HCT116 (cell line): ENCODE measurements around the gene SUGP2. TPM values are rescaled to one million over a fixed set of nuclear protein-coding genes. Genes with fewer than 3 reads are reported as not detected.

Experiments used
- ATAC-seq: fragments of 200-7000 bp; cut with Tn5 transposase; 2 replicates; pipeline ENCODE4 v1.9.1; 2020; ENCODE audit warnings: mild to moderate bottlenecking, moderate library complexity
- BruUV-seq: library from RNA; stranded (reverse); fragments of 400-500 nt; replicated peaks from 2 replicates; lab custom pipeline; 2021; lab: Mats Ljungman, UMichigan
- CTCF ChIA-PET: fragments of 300-600 bp; sonication (Branson Sonifier 250); formaldehyde crosslinking; loops from one replicate; lab custom pipeline; 2021; ENCODE audit warnings: antibody characterized with exemption; lab: Charles Lee
- POLR2A ChIA-PET: fragments of 300-600, 350-600 bp; sonication (Branson Sonifier 250); formaldehyde crosslinking; loops from one replicate; lab custom pipeline; 2021; ENCODE audit warnings: antibody characterized with exemption; lab: Charles Lee
- RAD21 ChIA-PET, 2 experiments: fragments of 300-600 bp; sonication (Branson Sonifier 250); formaldehyde crosslinking; loops; one replicate each; lab custom pipeline; 2023; ENCODE audit warnings: low total read pairs in 2 of 2; ENCODE audit not compliant: uncharacterized antibody in 2 of 2, unreplicated experiment in 2 of 2, low non-redundant PET in 1 of 2; lab: Charles Lee
- DNase-seq: peaks from one replicate; pipeline ENCODE4 v3.0.0-alpha.2; 2010; ENCODE audit warnings: low read depth, low spot score
- H2AFZ ChIP-seq: fragments of 200-600 bp; shearing (Covaris generic), sonication (generic); 2 replicates; pipeline ENCODE4 v1.6.1; 2017; ENCODE audit warnings: low read depth, mixed run types, mixed read lengths, antibody characterized with exemption, low read length; ENCODE audit not compliant: poor library complexity, severe bottlenecking
- H3K27ac ChIP-seq: 2 replicates; pipeline ENCODE4 v1.5.1; 2012; ENCODE audit warnings: low read depth, low read length
- H3K27me3 ChIP-seq: fragments of 200-600 bp; sonication (generic); 2 replicates; pipeline ENCODE4 v1.6.1; 2016; ENCODE audit warnings: mixed run types, low read length, mixed read lengths; ENCODE audit not compliant: insufficient read depth
- H3K36me3 ChIP-seq, 2 experiments: fragments of 200-500 bp in 1 of 2; fragments of 200-600 bp in 1 of 2; sonication (Bioruptor generic) in 1 of 2; sonication (generic) in 1 of 2; 2 replicates each; pipeline versions ENCODE4 v1.5.1 to v1.6.1; 2014 to 2016; ENCODE audit warnings: low read length in 2 of 2, inconsistent platforms in 1 of 2, mixed read lengths in 1 of 2, mixed run types in 1 of 2; ENCODE audit not compliant: insufficient read depth in 2 of 2, control insufficient read depth in 1 of 2
- H3K4me1 ChIP-seq, 2 experiments: fragments of 200-600 bp in 1 of 2; sonication (generic) in 1 of 2; 2 replicates each; pipeline versions ENCODE4 v1.5.1 to v1.6.1; 2012 to 2017; ENCODE audit warnings: low read length in 2 of 2, inconsistent platforms in 1 of 2, mild to moderate bottlenecking in 1 of 2, mixed read lengths in 1 of 2, mixed run types in 1 of 2, moderate library complexity in 1 of 2; ENCODE audit not compliant: insufficient read depth in 2 of 2, control insufficient read depth in 1 of 2
- H3K4me2 ChIP-seq: fragments of 200-600 bp; sonication (generic); 2 replicates; pipeline ENCODE4 v1.6.1; 2017; ENCODE audit warnings: mixed run types, low read length, mixed read lengths
- H3K4me3 ChIP-seq, 2 experiments: fragments of 200-600 bp in 1 of 2; sonication (generic) in 1 of 2; replicated peaks in 1 of 2; 2 replicates each; pipeline ENCODE4 v1.5.1; 2011 to 2016; ENCODE audit warnings: low read length in 2 of 2, control low read depth in 1 of 2, low read depth in 1 of 2, mild to moderate bottlenecking in 1 of 2, mixed read lengths in 1 of 2, mixed run types in 1 of 2
- H3K79me2 ChIP-seq: fragments of 200-600 bp; sonication (generic); 2 replicates; pipeline ENCODE4 v1.6.1; 2017; ENCODE audit warnings: mild to moderate bottlenecking, mixed run types, low read length, moderate library complexity, mixed read lengths; ENCODE audit not compliant: insufficient read depth
- H3K9ac ChIP-seq: fragments of 200-600 bp; sonication (generic); 2 replicates; pipeline ENCODE4 v1.6.1; 2016; ENCODE audit warnings: low read length, mixed read lengths
- H3K9me2 ChIP-seq: fragments of 200-600 bp; sonication (generic), shearing (Covaris generic); 2 replicates; pipeline ENCODE4 v1.6.1; 2017; ENCODE audit warnings: mixed run types, mild to moderate bottlenecking, moderate library complexity; ENCODE audit not compliant: insufficient read depth
- H3K9me3 ChIP-seq, 2 experiments: fragments of 200-500 bp in 1 of 2; fragments of 200-600 bp in 1 of 2; sonication (Bioruptor generic) in 1 of 2; sonication (generic) in 1 of 2; 2 replicates each; pipeline ENCODE4 v1.6.1; 2014 to 2017; ENCODE audit warnings: low read length in 2 of 2, mixed read lengths in 2 of 2, inconsistent platforms in 1 of 2, low read depth in 1 of 2, mild to moderate bottlenecking in 1 of 2, mixed run types in 1 of 2, moderate library complexity in 1 of 2; ENCODE audit not compliant: control insufficient read depth in 1 of 2, insufficient read depth in 1 of 2
- H4K20me1 ChIP-seq: fragments of 200-600 bp; sonication (generic), shearing (Covaris generic); 2 replicates; pipeline ENCODE4 v1.6.1; 2017; ENCODE audit warnings: mixed run types, mild to moderate bottlenecking, moderate library complexity; ENCODE audit not compliant: insufficient read depth
- CEBPB ChIP-seq: IDR thresholded peaks from 2 replicates; pipeline ENCODE4 v1.6.1; 2012; ENCODE audit warnings: low read depth
- EZH2 ChIP-seq: fragments of 200-600 bp; sonication (generic); IDR thresholded peaks from 2 replicates; pipeline ENCODE4 v1.6.1; 2017; ENCODE audit warnings: antibody characterized with exemption, mixed run types
- EZH2phosphoT487 ChIP-seq: fragments of 200-600 bp; IDR thresholded peaks from 2 replicates; pipeline ENCODE4 v1.6.1; 2018; ENCODE audit warnings: antibody characterized with exemption, borderline replicate concordance
- POLR2A ChIP-seq: IDR thresholded peaks from 2 replicates; pipeline ENCODE4 v1.7.0; 2011; ENCODE audit warnings: borderline replicate concordance; ENCODE audit not compliant: insufficient read depth, insufficient read length; ENCODE audit errors: extremely low read depth
- REST ChIP-seq: IDR thresholded peaks from 2 replicates; pipeline ENCODE4 v1.6.1; 2012; ENCODE audit warnings: low read depth
- SIN3A ChIP-seq: IDR thresholded peaks from 2 replicates; pipeline ENCODE4 v1.6.1; 2012; ENCODE audit warnings: low read depth
- SP1 ChIP-seq: IDR thresholded peaks from 2 replicates; pipeline ENCODE4 v1.6.1; 2012; ENCODE audit warnings: low read depth
- TCF7L2 ChIP-seq: IDR thresholded peaks from 2 replicates; pipeline ENCODE4 v1.7.0; 2011; ENCODE audit warnings: borderline replicate concordance, inconsistent platforms; ENCODE audit not compliant: insufficient read depth, insufficient read length; ENCODE audit errors: extremely low read depth
- ZNF274 ChIP-seq: fragments of 200-500 bp; sonication (Bioruptor generic); IDR thresholded peaks from 2 replicates; pipeline ENCODE4 v1.6.1; 2014; ENCODE audit warnings: mild to moderate bottlenecking, low read depth, low read length, inconsistent platforms
- intact Hi-C: fragments of 100-400 bp; cut with micrococcal nuclease; formaldehyde crosslinking; loops from 2 replicates; pipeline ENCODE4 v1.10.0; 2022
- total RNA-seq: library from RNA; stranded (reverse); gene quantifications from one replicate; pipeline ENCODE4 v1.2.1, GENCODE V29; 2021; ENCODE audit not compliant: unreplicated experiment

Gene SUGP2
- total RNA-seq, 1 experiment from 2014 or later: 82.4 TPM

GRCh38 chr19:18948075-18948975, 85.0 kb downstream of the SUGP2 start:
- intact Hi-C loops: no loop called here
- H3K4me3 ChIP-seq: no peak overlapping the region
- CTCF ChIA-PET: no interaction called here
- TF ChIP-seq TCF7L2 (no peak), ZNF274 (no peak), POLR2A (no peak), CEBPB (no peak), REST (no peak), EZH2phosphoT487 (no peak), SP1 (no peak), EZH2 (no peak), SIN3A (no peak)
- no peaks in the 10 kb centered on the region for H3K36me3 ChIP-seq
- H3K4me2 ChIP-seq: no peak overlapping the region
- POLR2A ChIA-PET: no interaction called here
- no peaks in the 10 kb centered on the region for H3K9me3 ChIP-seq
- ATAC-seq (no peak), DNase-seq (no peak)
- H3K4me1 ChIP-seq: peaks cover 0 to 5% of the 10 kb centered on the region in 2 experiments; a peak in 1 of 4 replicates
- H2AFZ ChIP-seq: no peak overlapping the region
- no peak overlapping the region for H3K27ac ChIP-seq
- no peaks in the 10 kb centered on the region for H4K20me1 ChIP-seq
- H3K9me2 ChIP-seq: no peaks in the 10 kb centered on the region
- RAD21 ChIA-PET: no interaction called here
- H3K9ac ChIP-seq: no peak overlapping the region
- H3K79me2 ChIP-seq: no peaks in the 10 kb centered on the region
- no peaks in the 10 kb centered on the region for H3K27me3 ChIP-seq
- no TSS peak for BruUV-seq
